GM12878 (cell line): Measurements from ENCODE around the gene TMEM255A. TPM values are rescaled to one million over a fixed set of nuclear protein-coding genes. Genes with fewer than 3 reads are reported as not detected.
A peak's percentile ranks its signal among the peaks of the same experiment; 100 is the strongest.

Experiments
- ATF2 ChIP-seq: IDR thresholded peaks from 2 replicates; pipeline ENCODE4 v1.6.1; 2012; ENCODE audit warnings: low read length, inconsistent platforms
- ATF7 ChIP-seq: fragments of 450-650 bp; IDR thresholded peaks from 2 replicates; pipeline ENCODE4 v1.6.1; 2016; ENCODE audit warnings: low read depth, mild to moderate bottlenecking
- CEBPB ChIP-seq, 2 experiments: fragments of 150-350 bp in 1 of 2; IDR thresholded peaks; 2 replicates each; pipeline ENCODE4 v1.6.1; 2012 to 2014; ENCODE audit warnings: low read depth in 2 of 2, low read length in 2 of 2, borderline replicate concordance in 1 of 2, inconsistent platforms in 1 of 2
- CHD2 ChIP-seq: IDR thresholded peaks from 2 replicates; pipeline ENCODE4 v1.6.1; 2011; ENCODE audit warnings: low read depth, low read length, improper control_type of control experiment, borderline replicate concordance
- CHD4 ChIP-seq: fragments of 200-600 bp; sonication (generic); IDR thresholded peaks from 2 replicates; pipeline ENCODE4 v1.6.1; 2016; ENCODE audit warnings: mild to moderate bottlenecking
- CTCF ChIP-seq, 3 experiments: IDR thresholded peaks in 2 of 3; conservative IDR thresholded peaks in 1 of 3; 2 replicates each; pipeline ENCODE4 v1.5.1; 2011; ENCODE audit warnings: low read depth in 3 of 3, low read length in 3 of 3, mild to moderate bottlenecking in 3 of 3, control low read depth in 2 of 3, moderate library complexity in 2 of 3, inconsistent platforms in 1 of 3, mixed read lengths in 1 of 3; ENCODE audit not compliant: control insufficient read depth in 2 of 3, insufficient read depth in 1 of 3; ENCODE audit errors: extremely low read depth in 1 of 3
- DPF2 ChIP-seq: fragments of 450-650 bp; IDR thresholded peaks from 2 replicates; pipeline ENCODE4 v1.6.1; 2017; ENCODE audit warnings: mild to moderate bottlenecking
- E2F4 ChIP-seq: IDR thresholded peaks from 2 replicates; pipeline ENCODE4 v1.6.1; 2012; ENCODE audit warnings: low read depth, low read length, improper control_type of control experiment
- ELK1 ChIP-seq: IDR thresholded peaks from 2 replicates; pipeline ENCODE4 v1.6.1; 2012; ENCODE audit warnings: low read depth, low read length, improper control_type of control experiment
- ETV6 ChIP-seq, 2 experiments: fragments of 450-650 bp in 1 of 2; IDR thresholded peaks in 1 of 2; conservative IDR thresholded peaks in 1 of 2; 2 replicates each; pipeline ENCODE4 v1.6.1; 2014; ENCODE audit warnings: antibody characterized with exemption in 1 of 2, borderline replicate concordance in 1 of 2, low read depth in 1 of 2, mild to moderate bottlenecking in 1 of 2, moderate library complexity in 1 of 2
- IKZF1 ChIP-seq: fragments of 450-650 bp; conservative IDR thresholded peaks from 2 replicates; pipeline ENCODE4 v1.6.1; 2017; ENCODE audit warnings: antibody characterized with exemption, mild to moderate bottlenecking
- IKZF2 ChIP-seq, 2 experiments: fragments of 450-650 bp; IDR thresholded peaks; 2 replicates each; pipeline ENCODE4 v1.6.1; 2017; ENCODE audit warnings: mild to moderate bottlenecking in 2 of 2, moderate library complexity in 2 of 2
- JUND ChIP-seq: IDR thresholded peaks from 2 replicates; pipeline ENCODE4 v1.6.1; 2012; ENCODE audit warnings: low read depth, mild to moderate bottlenecking, low read length, improper control_type of control experiment, moderate library complexity
- KDM1A ChIP-seq: fragments of 200-600 bp; sonication (generic); IDR thresholded peaks from 2 replicates; pipeline ENCODE4 v1.6.1; 2016; ENCODE audit warnings: borderline replicate concordance
- LARP7 ChIP-seq: fragments of 450-650 bp; IDR thresholded peaks from 2 replicates; pipeline ENCODE4 v1.6.1; 2017; ENCODE audit warnings: mild to moderate bottlenecking
- MEF2B ChIP-seq: fragments of 450-650 bp; IDR thresholded peaks from 2 replicates; pipeline ENCODE4 v1.6.1; 2018; ENCODE audit warnings: mild to moderate bottlenecking, moderate library complexity; ENCODE audit not compliant: partially characterized antibody, poor library complexity, severe bottlenecking
- MTA2 ChIP-seq: fragments of 450-650 bp; IDR thresholded peaks from 2 replicates; pipeline ENCODE4 v1.6.1; 2016; ENCODE audit warnings: low read depth, mild to moderate bottlenecking, moderate library complexity
- MTA3 ChIP-seq: IDR thresholded peaks from 2 replicates; pipeline ENCODE4 v1.6.1; 2012; ENCODE audit warnings: low read length, inconsistent platforms, borderline replicate concordance
- MXI1 ChIP-seq: fragments of 150-350 bp; IDR thresholded peaks from 2 replicates; pipeline ENCODE4 v1.6.1; 2011; ENCODE audit warnings: low read depth, mild to moderate bottlenecking, inconsistent platforms, low read length, improper control_type of control experiment
- NFIC ChIP-seq: IDR thresholded peaks from 2 replicates; pipeline ENCODE4 v1.6.1; 2012; ENCODE audit warnings: low read depth, mild to moderate bottlenecking, inconsistent platforms, low read length, moderate library complexity
- PAX8 ChIP-seq: fragments of 450-650 bp; IDR thresholded peaks from 2 replicates; pipeline ENCODE4 v1.6.1; 2017; ENCODE audit warnings: mild to moderate bottlenecking, moderate library complexity
- SMARCA5 ChIP-seq: fragments of 450-650 bp; IDR thresholded peaks from 2 replicates; pipeline ENCODE4 v1.6.1; 2017; ENCODE audit warnings: mild to moderate bottlenecking
- SRF ChIP-seq, 2 experiments: IDR thresholded peaks; 2 replicates each; pipeline ENCODE4 v1.6.1; 2011; ENCODE audit warnings: low read depth in 2 of 2, low read length in 2 of 2, mild to moderate bottlenecking in 1 of 2, moderate library complexity in 1 of 2
- TAF1 ChIP-seq: IDR thresholded peaks from 2 replicates; pipeline ENCODE4 v1.6.1; 2011; ENCODE audit warnings: mild to moderate bottlenecking, low read depth, low read length, borderline replicate concordance
- TCF12 ChIP-seq: IDR thresholded peaks from 2 replicates; pipeline ENCODE4 v1.6.1; 2011; ENCODE audit warnings: low read depth, mild to moderate bottlenecking, low read length
- WRNIP1 ChIP-seq: IDR thresholded peaks from 2 replicates; pipeline ENCODE4 v1.6.1; 2011; ENCODE audit warnings: low read depth, low read length, improper control_type of control experiment, borderline replicate concordance
- polyA plus RNA-seq, 11 experiments: library from polyadenylated mRNA; depleted of rRNA in 4 of 11; unstranded in 6 of 11; stranded (reverse) in 5 of 11; fragments of >200 nt; fragmentation: Nextera tagmentation in 4 of 11; fragmentation: Illumina TruSeq in 1 of 11; extraction: Ambion mirVana in 4 of 11; extraction: Trizol in 1 of 11; gene quantifications; 1 replicate in 1 of 11; 2 replicates in 10 of 11; pipeline versions ENCODE4 v1.2.1 to v1.2.3, GENCODE V29; 2011 to 2016; ENCODE audit warnings: inconsistent platforms in 2 of 11, missing spikeins in 2 of 11, low read depth in 1 of 11
- total RNA-seq, 4 experiments: library from RNA; depleted of rRNA in 3 of 4; stranded (reverse); fragments of >200 nt in 3 of 4; fragmentation: Illumina TruSeq in 1 of 4; extraction: Trizol in 1 of 4; gene quantifications; 2 replicates each; pipeline versions ENCODE4 v1.2.1 to v1.2.3, GENCODE V29; 2013 to 2021

The TMEM255A gene
- total and polyA plus RNA-seq, 10 of the 15 experiments (the other 5 are each of a cell fraction or from before 2014, with no cell fraction given), result 0.90 to 5.4 (median 1.3) TPM

- TF ChIP-seq TAF1, result no peak
- TF ChIP-seq PAX8, result no peak
- TF ChIP-seq JUND, result no peak
- no peak for TF ChIP-seq MXI1
- no peak for TF ChIP-seq TCF12
- no peak for TF ChIP-seq WRNIP1
- no peak for TF ChIP-seq SMARCA5
- TF ChIP-seq MTA2, result peak; percentile 40; the same call in 1 of the 2 replicates
- TF ChIP-seq MEF2B, result peak; percentile 7
- no peak for TF ChIP-seq E2F4
- TF ChIP-seq DPF2, result no peak
- TF ChIP-seq NFIC, result no peak
- 0 out of 2 replicates have a peak, but pooled peaks have one; percentile 29 for TF ChIP-seq ATF7
- no peak for TF ChIP-seq KDM1A
- TF ChIP-seq SRF (IDR thresholded peaks at IDR 0.05; ENCODE audit: low read depth in 2 of 2, low read length in 2 of 2), result no peak
- TF ChIP-seq CHD2, result peak; percentile 36; the same call in 1 of the 2 replicates
- TF ChIP-seq CEBPB (IDR thresholded peaks at IDR 0.05; ENCODE audit: borderline replicate concordance in 1 of 2, low read depth in 2 of 2, low read length in 2 of 2), result no peak
- no peak for TF ChIP-seq LARP7
- TF ChIP-seq IKZF2 (IDR thresholded peaks at IDR 0.05), result peak; percentile 47 to 59; a peak in 1 of 4 replicates
- TF ChIP-seq ATF2, result no peak
- TF ChIP-seq IKZF1, result peak; percentile 46; the same call in 1 of the 2 replicates
- TF ChIP-seq CHD4, result no peak
- TF ChIP-seq ETV6 (conservative IDR thresholded peaks at IDR 0.05 in 1 of 2, IDR thresholded peaks at IDR 0.05 in 1 of 2; ENCODE audit: borderline replicate concordance in 1 of 2, low read depth in 1 of 2), result no peak
- no peak for TF ChIP-seq MTA3
- no peak for TF ChIP-seq ELK1
- TF ChIP-seq CTCF (IDR thresholded peaks at IDR 0.05 in 2 of 3, conservative IDR thresholded peaks at IDR 0.05 in 1 of 3; ENCODE audit: control insufficient read depth in 2 of 3, extremely low read depth in 1 of 3, insufficient read depth in 1 of 3, low read depth in 3 of 3, low read length in 3 of 3), result no peak
Measured at GRCh38 chrX:120286733-120287512, 24.3 kb downstream of the TMEM255A start (continued).
